CD14-positive monocyte (primary cell): ENCODE data around the gene RNF19B. TPM values are rescaled to one million over a fixed set of nuclear protein-coding genes. Genes with fewer than 3 reads are reported as not detected.

Source experiments
- DNase-seq, 3 donors: peaks; one replicate each; pipeline ENCODE4 v3.0.0-alpha.2; 2011 to 2022
- H2AFZ ChIP-seq: 2 replicates; pipeline ENCODE4 v1.6.0; 2012; ENCODE audit warnings: mild to moderate bottlenecking, low read depth, low read length, inconsistent platforms; ENCODE audit not compliant: insufficient read depth, poor library complexity, severe bottlenecking
- H3K27ac ChIP-seq, 2 donors: 1 replicate in 1 of 2; 2 replicates in 1 of 2; pipeline ENCODE4 v1.5.1; 2012 to 2013; ENCODE audit warnings: low read length in 2 of 2, control low read depth in 1 of 2, inconsistent platforms in 1 of 2, low read depth in 1 of 2, mild to moderate bottlenecking in 1 of 2
- H3K27me3 ChIP-seq, 2 donors: one replicate each; pipeline versions ENCODE4 v1.6.0 to v1.6.1; 2011 to 2013; ENCODE audit warnings: low read length in 2 of 2; ENCODE audit not compliant: control insufficient read depth in 2 of 2, insufficient read depth in 2 of 2
- H3K36me3 ChIP-seq, 2 donors: replicated peaks in 1 of 2; 1 replicate in 1 of 2; 2 replicates in 1 of 2; pipeline versions ENCODE4 v1.5.1 to v1.6.1; 2012 to 2013; ENCODE audit warnings: low read length in 2 of 2, control low read depth in 1 of 2, inconsistent platforms in 1 of 2, mild to moderate bottlenecking in 1 of 2; ENCODE audit not compliant: insufficient read depth in 2 of 2, control insufficient read depth in 1 of 2
- H3K4me1 ChIP-seq, 2 donors: 1 replicate in 1 of 2; 2 replicates in 1 of 2; pipeline versions ENCODE4 v1.5.1 to v1.6.1; 2012 to 2013; ENCODE audit warnings: low read length in 2 of 2, control low read depth in 1 of 2, inconsistent platforms in 1 of 2, mild to moderate bottlenecking in 1 of 2, moderate library complexity in 1 of 2; ENCODE audit not compliant: insufficient read depth in 2 of 2, control insufficient read depth in 1 of 2
- H3K4me2 ChIP-seq: replicated peaks from 2 replicates; pipeline ENCODE3; 2012; ENCODE audit warnings: low read length, moderate library complexity, mild to moderate bottlenecking; ENCODE audit not compliant: poor library complexity, severe bottlenecking; ENCODE audit errors: extremely low read depth
- H3K4me3 ChIP-seq, 3 experiments: fragments of 200-600 bp in 1 of 3; sonication (generic) in 1 of 3; replicated peaks in 1 of 3; 1 replicate in 2 of 3; 2 replicates in 1 of 3; pipeline ENCODE4 v1.5.1; 2011 to 2013; ENCODE audit warnings: low read length in 3 of 3, mild to moderate bottlenecking in 3 of 3, control low read depth in 2 of 3, low read depth in 2 of 3, inconsistent platforms in 1 of 3, moderate library complexity in 1 of 3
- H3K79me2 ChIP-seq: 2 replicates; pipeline ENCODE4 v1.6.0; 2012; ENCODE audit warnings: mild to moderate bottlenecking, control low read depth, inconsistent platforms, low read length, moderate library complexity; ENCODE audit not compliant: insufficient read depth
- H3K9ac ChIP-seq: 2 replicates; pipeline ENCODE4 v1.6.0; 2017; ENCODE audit warnings: low read length, mild to moderate bottlenecking; ENCODE audit not compliant: insufficient read depth, poor library complexity, severe bottlenecking
- H3K9me3 ChIP-seq, 2 donors: replicated peaks in 1 of 2; 1 replicate in 1 of 2; 2 replicates in 1 of 2; pipeline versions ENCODE4 v1.5.1 to v1.6.1; 2012 to 2013; ENCODE audit warnings: low read length in 2 of 2, control low read depth in 1 of 2; ENCODE audit not compliant: control insufficient read depth in 1 of 2, insufficient read depth in 1 of 2
- H4K20me1 ChIP-seq: 2 replicates; pipeline ENCODE4 v1.6.0; 2012; ENCODE audit warnings: mild to moderate bottlenecking, low read length, control low read depth, moderate library complexity; ENCODE audit not compliant: insufficient read depth
- H3K27ac Mint-ChIP-seq, 7 donors: one replicate each; pipeline ENCODE4 v1.8.0; 2020; ENCODE audit warnings: mild to moderate bottlenecking in 7 of 7, mixed read lengths in 7 of 7, moderate library complexity in 6 of 7, inconsistent platforms in 2 of 7
- H3K27me3 Mint-ChIP-seq, 3 donors: one replicate each; pipeline ENCODE4 v1.8.0; 2021 to 2022; ENCODE audit warnings: low read depth in 3 of 3, mild to moderate bottlenecking in 3 of 3, mixed read lengths in 3 of 3, moderate library complexity in 3 of 3, inconsistent platforms in 1 of 3
- H3K36me3 Mint-ChIP-seq, 2 donors: one replicate each; pipeline ENCODE4 v1.8.0; 2020; ENCODE audit warnings: mixed read lengths in 2 of 2, inconsistent platforms in 1 of 2, mild to moderate bottlenecking in 1 of 2
- H3K4me1 Mint-ChIP-seq: one replicate; pipeline ENCODE4 v1.8.0; 2020; ENCODE audit warnings: mild to moderate bottlenecking, mixed read lengths
- H3K4me3 Mint-ChIP-seq, 2 donors: one replicate each; pipeline ENCODE4 v1.8.0; 2020; ENCODE audit warnings: mild to moderate bottlenecking in 2 of 2, mixed read lengths in 2 of 2, moderate library complexity in 1 of 2
- H3K9me3 Mint-ChIP-seq, 7 donors: one replicate each; pipeline ENCODE4 v1.8.0; 2020 to 2022; ENCODE audit warnings: mixed read lengths in 7 of 7, mild to moderate bottlenecking in 6 of 7, moderate library complexity in 6 of 7, inconsistent platforms in 2 of 7
- WGBS: methylation state at CpG from one replicate; pipeline ENCODE4 v1.1.5; 2013; ENCODE audit warnings: missing lambda C conversion rate; ENCODE audit not compliant: insufficient coverage; 5-methylcytosine and 5-hydroxymethylcytosine counted together
- intact Hi-C, 2 donors: fragments of 100-400 bp; cut with micrococcal nuclease; formaldehyde crosslinking; loops; one replicate each; pipeline versions ENCODE4 v1.15.0 to v1.15.1; 2023
- polyA plus RNA-seq, 3 donors: library from polyadenylated mRNA; depleted of rRNA in 1 of 3; unstranded in 2 of 3; stranded (reverse) in 1 of 3; fragments of 300-500 nt in 2 of 3; fragments of >200 nt in 1 of 3; fragmentation: Illumina TruSeq in 2 of 3; gene quantifications; 1 replicate in 2 of 3; 2 replicates in 1 of 3; pipeline ENCODE4 v1.2.3, GENCODE V29; 2012 to 2021
- TF ChIP-seq, protein P1 (sequence below): fragments of 200-600 bp; IDR thresholded peaks from one replicate; pipeline ENCODE4 v1.8.0; 2022; ENCODE audit warnings: antibody characterized with exemption, mild to moderate bottlenecking

RNF19B gene
- polyA plus RNA-seq, 3 donors, result 4.1 to 106 (median 5.8) TPM

DNA sequence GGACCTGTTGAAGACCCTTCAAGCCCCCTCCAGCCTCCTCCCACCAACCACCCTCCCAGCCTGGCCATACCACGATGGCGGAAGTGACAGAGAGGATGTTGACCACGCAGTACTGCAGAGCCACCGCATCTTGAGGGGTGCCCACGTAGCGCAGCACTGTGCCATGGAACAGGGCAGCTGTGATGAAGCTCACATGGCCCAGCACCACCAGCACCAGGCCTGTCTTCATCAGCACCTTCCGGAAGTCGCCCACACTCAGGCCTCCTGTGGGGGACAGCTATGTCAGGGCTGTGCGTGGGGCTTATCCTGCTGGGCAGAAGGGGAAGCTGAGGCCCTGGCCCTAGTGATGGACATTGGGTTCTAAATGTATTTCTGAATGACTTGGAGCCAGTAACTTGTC, 66.6 kb downstream of the RNF19B start:
- no peak for DNase-seq
- H3K27me3 Mint-ChIP-seq, result peaks cover 72 to 96% (median 75%) of the 10 kb centered on the region in 3 donors
- no peak overlapping the region for H3K27ac Mint-ChIP-seq
- Histone ChIP-seq H3K4me2 (no peak overlapping the region), H3K36me3 (no peaks in the 10 kb centered on the region), H3K4me1 (peaks cover 4 to 14% of the 10 kb centered on the region in 2 donors), H3K27ac (no peak overlapping the region), H3K79me2 (no peaks in the 10 kb centered on the region), H3K9me3 (peaks cover 0 to 10% of the 10 kb centered on the region in 2 donors), H3K9ac (no peak overlapping the region), H3K4me3 (no peak overlapping the region), H3K27me3 (peaks cover 43 to 72% of the 10 kb centered on the region in 2 donors), H4K20me1 (no peaks in the 10 kb centered on the region), H2AFZ (no peak overlapping the region)
- H3K9me3 Mint-ChIP-seq, result peaks cover 1 to 17% (median 10%) of the 10 kb centered on the region in 7 donors
- peaks cover 14% of the 10 kb centered on the region for H3K4me1 Mint-ChIP-seq
- intact Hi-C loops, result no loop called here
- peaks cover 2 to 5% of the 10 kb centered on the region in 2 donors for H3K36me3 Mint-ChIP-seq
- TF ChIP-seq, protein P1, sequence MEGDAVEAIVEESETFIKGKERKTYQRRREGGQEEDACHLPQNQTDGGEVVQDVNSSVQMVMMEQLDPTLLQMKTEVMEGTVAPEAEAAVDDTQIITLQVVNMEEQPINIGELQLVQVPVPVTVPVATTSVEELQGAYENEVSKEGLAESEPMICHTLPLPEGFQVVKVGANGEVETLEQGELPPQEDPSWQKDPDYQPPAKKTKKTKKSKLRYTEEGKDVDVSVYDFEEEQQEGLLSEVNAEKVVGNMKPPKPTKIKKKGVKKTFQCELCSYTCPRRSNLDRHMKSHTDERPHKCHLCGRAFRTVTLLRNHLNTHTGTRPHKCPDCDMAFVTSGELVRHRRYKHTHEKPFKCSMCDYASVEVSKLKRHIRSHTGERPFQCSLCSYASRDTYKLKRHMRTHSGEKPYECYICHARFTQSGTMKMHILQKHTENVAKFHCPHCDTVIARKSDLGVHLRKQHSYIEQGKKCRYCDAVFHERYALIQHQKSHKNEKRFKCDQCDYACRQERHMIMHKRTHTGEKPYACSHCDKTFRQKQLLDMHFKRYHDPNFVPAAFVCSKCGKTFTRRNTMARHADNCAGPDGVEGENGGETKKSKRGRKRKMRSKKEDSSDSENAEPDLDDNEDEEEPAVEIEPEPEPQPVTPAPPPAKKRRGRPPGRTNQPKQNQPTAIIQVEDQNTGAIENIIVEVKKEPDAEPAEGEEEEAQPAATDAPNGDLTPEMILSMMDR, result no peak
- H3K4me3 Mint-ChIP-seq, result no peak overlapping the region
- WGBS, result 89% methylated on average over 9 of the region's 9 CpGs

DNA sequence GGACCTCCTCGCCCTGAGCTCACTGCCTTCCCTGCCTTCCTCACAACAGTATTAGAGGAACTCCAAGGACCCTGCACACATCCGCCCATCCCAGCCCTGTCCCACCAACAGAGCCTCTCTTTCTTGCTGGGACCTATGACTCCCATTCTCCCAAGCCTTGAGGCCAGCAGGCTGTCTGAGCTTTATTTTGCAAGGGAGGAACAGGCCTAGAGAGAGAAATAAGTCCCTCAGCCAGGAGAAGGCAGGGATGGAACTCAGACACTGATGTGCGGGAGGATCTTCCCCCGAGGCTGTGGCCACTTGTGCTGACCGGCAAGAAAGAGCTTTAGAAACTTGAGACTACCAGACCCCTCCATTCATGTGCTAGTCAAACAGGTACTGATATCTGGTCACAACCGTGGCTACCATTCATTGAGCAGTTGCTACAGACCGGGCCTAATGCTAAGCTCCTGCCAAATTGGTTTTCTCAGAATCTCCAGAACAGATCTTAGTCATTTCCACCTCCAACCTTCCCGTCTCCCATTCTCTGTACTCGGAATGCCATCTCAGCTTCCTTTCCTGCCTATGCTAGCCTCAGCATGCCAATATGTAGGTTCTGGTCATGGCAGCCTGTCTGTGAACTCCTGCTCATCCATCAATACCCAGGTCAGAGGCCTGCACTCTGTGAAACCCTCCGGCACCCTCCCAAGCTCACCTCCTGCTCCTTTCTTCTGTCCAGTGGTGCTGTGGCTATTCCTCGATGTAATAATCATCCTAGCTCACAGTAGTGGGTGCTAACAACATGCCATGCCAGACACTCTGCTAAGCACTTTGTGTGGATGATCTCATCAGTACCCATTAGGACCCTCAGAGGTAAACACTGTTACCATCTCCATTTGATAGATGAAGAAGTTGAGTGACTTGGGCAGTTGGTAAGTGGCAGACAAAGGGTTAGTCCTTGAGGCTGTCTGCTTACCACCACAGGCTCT, 67.2 kb downstream of the RNF19B start:
- Histone ChIP-seq H4K20me1 (no peaks in the 10 kb centered on the region), H3K9ac (no peak overlapping the region), H2AFZ (no peak overlapping the region), H3K9me3 (peaks cover 4 to 15% of the 10 kb centered on the region in 2 donors), H3K79me2 (no peaks in the 10 kb centered on the region), H3K4me1 (peaks cover 4 to 16% of the 10 kb centered on the region in 2 donors), H3K36me3 (no peaks in the 10 kb centered on the region), H3K4me2 (no peak overlapping the region), H3K27ac (no peak overlapping the region), H3K27me3 (peaks cover 43 to 71% of the 10 kb centered on the region in 2 donors), H3K4me3 (no peak overlapping the region)
- Mint-ChIP-seq H3K9me3 (peaks cover 4 to 22% (median 13%) of the 10 kb centered on the region in 7 donors), H3K27ac (no peak overlapping the region), H3K36me3 (peaks cover 2 to 9% of the 10 kb centered on the region in 2 donors), H3K4me1 (peaks cover 19% of the 10 kb centered on the region), H3K4me3 (peak overlapping the region in 1 of 2 donors; percentile 52), H3K27me3 (peaks cover 70 to 96% (median 75%) of the 10 kb centered on the region in 3 donors)
- DNase-seq, result no peak
- 88% methylated on average over 8 of the region's 11 CpGs for WGBS
- TF ChIP-seq, protein P1, result no peak
- intact Hi-C loops, result no loop called here
